Astrocyte of the cerebellum (primary cell): ENCODE data around the gene CLCN6.

ENCODE experiments used
- DNase-seq: peaks from one replicate; pipeline ENCODE4 v3.0.0-alpha.2; 2011; ENCODE audit warnings: low read depth
- H3K4me3 ChIP-seq: 2 replicates; pipeline ENCODE4 v1.5.1; 2011; ENCODE audit warnings: mild to moderate bottlenecking, low read depth, low read length, moderate library complexity
- in situ Hi-C: cut with HindIII; loops from 2 replicates; pipeline ENCODE4 v1.10.0; 2017; ENCODE audit warnings: low sequenced_read_pairs
- TF ChIP-seq, protein P1 (sequence below): IDR thresholded peaks from 2 replicates; pipeline ENCODE4 v1.5.1; 2012; ENCODE audit warnings: low read length, low read depth, moderate library complexity, mild to moderate bottlenecking; ENCODE audit errors: missing control alignments

CLCN6 gene

GRCh38 chr1:11841245-11842153 lies 35.5 kb downstream of the CLCN6 start:
- TF ChIP-seq, protein P1, sequence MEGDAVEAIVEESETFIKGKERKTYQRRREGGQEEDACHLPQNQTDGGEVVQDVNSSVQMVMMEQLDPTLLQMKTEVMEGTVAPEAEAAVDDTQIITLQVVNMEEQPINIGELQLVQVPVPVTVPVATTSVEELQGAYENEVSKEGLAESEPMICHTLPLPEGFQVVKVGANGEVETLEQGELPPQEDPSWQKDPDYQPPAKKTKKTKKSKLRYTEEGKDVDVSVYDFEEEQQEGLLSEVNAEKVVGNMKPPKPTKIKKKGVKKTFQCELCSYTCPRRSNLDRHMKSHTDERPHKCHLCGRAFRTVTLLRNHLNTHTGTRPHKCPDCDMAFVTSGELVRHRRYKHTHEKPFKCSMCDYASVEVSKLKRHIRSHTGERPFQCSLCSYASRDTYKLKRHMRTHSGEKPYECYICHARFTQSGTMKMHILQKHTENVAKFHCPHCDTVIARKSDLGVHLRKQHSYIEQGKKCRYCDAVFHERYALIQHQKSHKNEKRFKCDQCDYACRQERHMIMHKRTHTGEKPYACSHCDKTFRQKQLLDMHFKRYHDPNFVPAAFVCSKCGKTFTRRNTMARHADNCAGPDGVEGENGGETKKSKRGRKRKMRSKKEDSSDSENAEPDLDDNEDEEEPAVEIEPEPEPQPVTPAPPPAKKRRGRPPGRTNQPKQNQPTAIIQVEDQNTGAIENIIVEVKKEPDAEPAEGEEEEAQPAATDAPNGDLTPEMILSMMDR = no peak
- in situ Hi-C loops = no loop called here
- DNase-seq = no peak
- no peak overlapping the region for H3K4me3 ChIP-seq

DNA sequence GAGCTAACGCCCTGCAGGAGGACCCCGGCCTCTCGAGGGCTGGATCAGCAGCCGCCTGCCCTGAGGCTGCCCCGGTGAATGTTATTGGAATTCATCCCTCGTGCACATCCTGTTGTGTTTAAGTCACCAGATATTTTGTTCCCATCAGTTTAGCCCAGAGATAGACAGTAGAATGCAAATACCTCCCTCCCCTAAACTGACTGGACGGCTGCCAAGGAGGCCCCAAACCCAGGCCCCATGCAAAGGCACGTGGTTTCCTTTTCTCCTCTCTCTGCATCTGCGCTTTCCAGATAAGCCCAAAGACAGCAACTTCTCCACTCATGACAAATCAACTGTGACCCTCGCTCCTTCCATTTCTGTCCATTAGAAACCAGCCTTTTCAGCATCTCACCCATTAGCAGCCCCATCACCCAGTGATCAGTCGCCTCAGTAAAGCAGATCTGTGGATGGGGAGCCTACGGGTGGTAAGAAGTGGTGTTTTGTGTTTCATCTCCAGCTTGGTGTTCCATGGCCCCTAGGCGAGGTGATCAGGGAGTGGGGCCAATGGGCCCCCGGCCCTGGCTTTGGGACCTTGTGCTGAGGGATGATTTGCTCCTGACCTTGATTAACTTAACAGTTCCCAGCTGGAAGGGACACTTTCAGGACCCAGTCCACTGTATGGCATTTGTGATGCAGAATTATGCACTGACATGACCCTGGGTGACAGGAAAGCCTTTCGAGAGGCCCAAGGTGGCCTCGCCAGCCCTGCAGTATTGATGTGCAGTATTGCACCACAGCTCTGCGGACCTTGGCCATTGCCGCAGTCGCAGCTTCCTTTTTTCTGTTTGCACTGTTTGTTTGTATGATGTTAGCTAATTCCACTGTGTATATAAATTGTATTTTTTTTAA lies 36.4 kb downstream of the CLCN6 start:
- no peak overlapping the region for H3K4me3 ChIP-seq
- in situ Hi-C loops = no loop called here
- TF ChIP-seq, protein P1 = no peak
- DNase-seq = no peak

GRCh38 chr1:11845641-11846335 lies 39.8 kb downstream of the CLCN6 start:
- peak; percentile 22 for DNase-seq
- H3K4me3 ChIP-seq = no peak overlapping the region
- in situ Hi-C loops = no loop called here
- TF ChIP-seq, protein P1 = no peak

DNA sequence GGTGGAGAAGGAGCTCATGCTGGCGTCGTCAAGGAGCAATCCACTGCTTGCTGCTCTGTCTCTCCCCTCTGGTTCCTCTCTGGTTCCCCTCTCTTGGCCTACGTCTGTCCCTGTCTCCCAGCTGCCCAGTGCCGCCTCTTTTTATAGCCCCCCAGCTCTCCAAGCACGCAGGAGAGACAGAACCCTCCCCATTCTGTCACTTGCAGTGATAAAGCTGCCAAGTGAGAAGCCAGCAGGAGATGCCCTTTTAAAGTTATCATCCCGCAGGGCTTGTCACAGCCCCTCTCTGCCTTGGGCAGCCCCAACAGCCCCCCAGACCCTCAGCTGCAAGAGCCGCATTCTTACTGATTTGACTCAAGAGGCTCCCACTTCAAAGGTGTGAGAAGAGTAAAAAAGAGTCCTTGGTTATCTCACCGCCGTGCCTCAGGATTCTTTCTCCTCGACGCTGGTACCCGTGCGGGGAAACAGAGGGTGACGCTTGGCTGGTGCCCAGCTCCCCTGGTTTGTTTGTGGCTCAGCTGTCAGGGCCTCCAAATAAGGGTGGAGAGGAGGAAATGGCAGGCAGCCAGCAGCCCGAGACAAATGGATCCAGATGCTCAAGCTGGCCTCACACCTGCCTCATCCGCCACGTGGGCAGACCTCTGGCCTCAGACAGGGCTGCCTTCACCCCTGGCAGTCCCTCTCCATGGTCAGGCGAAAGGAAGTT lies 41.8 kb downstream of the CLCN6 start, which contains the start of gene NPPA:
Gene NPPA (minus strand): TSS at position 117 of the 706 bp plus-strand sequence. CDS start 99 bp downstream, at position 18.
- in situ Hi-C loops = no loop called here
- DNase-seq = no peak
- TF ChIP-seq, protein P1 = no peak
- H3K4me3 ChIP-seq = no peak within 1 kb of the TSS

- in situ Hi-C loops = no loop called here
These were observed 42.3 kb downstream of the CLCN6 start for GRCh38 chr1:11848373-11848700.

More at GRCh38 chr1:11848373-11848700, 42.3 kb downstream of the CLCN6 start:
- TF ChIP-seq, protein P1 = no peak
- no peak overlapping the region for H3K4me3 ChIP-seq
- DNase-seq = no peak
